GM23248 (cell line): Measurements from ENCODE around the gene SNTG2.

ENCODE experiments used
- EZH2 ChIP-seq: fragments of 200-600 bp; sonication (generic); IDR thresholded peaks from 2 replicates; pipeline ENCODE4 v1.6.1; 2018; ENCODE audit warnings: antibody characterized with exemption, mild to moderate bottlenecking; ENCODE audit not compliant: insufficient read depth, poor library complexity, severe bottlenecking
- EZH2phosphoT487 ChIP-seq: fragments of 200-600 bp; sonication (generic); IDR thresholded peaks from 2 replicates; pipeline ENCODE4 v1.6.1; 2018; ENCODE audit warnings: antibody characterized with exemption, moderate library complexity, mild to moderate bottlenecking, low read depth; ENCODE audit not compliant: insufficient read depth

- TF ChIP-seq EZH2 (no peak), EZH2phosphoT487 (no peak)
Measured at GRCh38 chr2:1402064-1402463, 451.4 kb downstream of the SNTG2 start.
